GM12875 (cell line): ENCODE measurements around the gene CSNK1G2.
A peak's percentile ranks its signal among the peaks of the same experiment; 100 is the strongest.

Experiments used
- H3K4me3 ChIP-seq: one replicate; pipeline ENCODE4 v1.5.1; 2011; ENCODE audit warnings: low read depth, low read length, control low read depth
- CTCF ChIP-seq: IDR thresholded peaks from 2 replicates; pipeline ENCODE4 v1.5.1; 2011; ENCODE audit warnings: low read depth, mild to moderate bottlenecking, control low read depth, inconsistent platforms, low read length, moderate library complexity, borderline replicate concordance; ENCODE audit not compliant: insufficient read depth

The CSNK1G2 gene

GRCh38 chr19:1905110-1905862 lies 35.7 kb upstream of the CSNK1G2 start, which contains the start of the genes ADAT3 and SCAMP4:
Gene ADAT3 (plus strand): TSS chr19:1905399. CDS start chr19:1912048, 6,649 bp downstream.
Gene SCAMP4 (plus strand): TSS chr19:1905399. CDS start chr19:1915020, 9,621 bp downstream.
- TF ChIP-seq CTCF: no peak
- peak within 1 kb of the TSS; percentile 83 for H3K4me3 ChIP-seq

GRCh38 chr19:1905863-1906375 lies 35.1 kb upstream of the CSNK1G2 start:
- no peak for TF ChIP-seq CTCF

GRCh38 chr19:1906985-1907562 lies 33.9 kb upstream of the CSNK1G2 start:
- H3K4me3 ChIP-seq: no peak overlapping the region
- TF ChIP-seq CTCF: no peak

More at GRCh38 chr19:1905863-1906375, 35.1 kb upstream of the CSNK1G2 start:
- H3K4me3 ChIP-seq: peak overlapping the region; percentile 83

GRCh38 chr19:1907563-1908363 lies 33.2 kb upstream of the CSNK1G2 start:
- TF ChIP-seq CTCF: no peak

GRCh38 chr19:1908364-1908678 lies 32.7 kb upstream of the CSNK1G2 start:
- no peak for TF ChIP-seq CTCF
- no peak overlapping the region for H3K4me3 ChIP-seq

More at GRCh38 chr19:1907563-1908363, 33.2 kb upstream of the CSNK1G2 start:
- H3K4me3 ChIP-seq: no peak overlapping the region

- no peak overlapping the region for H3K4me3 ChIP-seq
- no peak for TF ChIP-seq CTCF
These were observed 31.3 kb upstream of the CSNK1G2 start for GRCh38 chr19:1909761-1910080.
